ENCODE measurements around the gene ZCCHC14.

GRCh38 chr16:87484487-87485331 is 8.1 kb downstream of the ZCCHC14 start:
- TF ChIP-seq CEBPB (IDR thresholded peaks at IDR 0.05; ENCODE audit: borderline replicate concordance in 1 of 2, low read depth in 2 of 2, low read length in 2 of 2) (no peak), EZH2 (IDR thresholded peaks at IDR 0.05; ENCODE audit: borderline replicate concordance, control insufficient read depth, low read depth, low read length) (no peak), CTCF (IDR thresholded peaks at IDR 0.05 in 2 of 3, conservative IDR thresholded peaks at IDR 0.05 in 1 of 3; ENCODE audit: control insufficient read depth in 2 of 3, extremely low read depth in 1 of 3, insufficient read depth in 1 of 3, low read depth in 3 of 3, low read length in 3 of 3) (no peak), CREM (IDR thresholded peaks at IDR 0.05; ENCODE audit: low read depth) (no peak), YY1 (IDR thresholded peaks at IDR 0.05; ENCODE audit: low read depth, low read length) (no peak), BCLAF1 (IDR thresholded peaks at IDR 0.05) (no peak), SUPT20H (IDR thresholded peaks at IDR 0.05; ENCODE audit: borderline replicate concordance, control insufficient read depth, low read depth, low read length) (no peak)
- TF ChIP-seq, protein P1, sequence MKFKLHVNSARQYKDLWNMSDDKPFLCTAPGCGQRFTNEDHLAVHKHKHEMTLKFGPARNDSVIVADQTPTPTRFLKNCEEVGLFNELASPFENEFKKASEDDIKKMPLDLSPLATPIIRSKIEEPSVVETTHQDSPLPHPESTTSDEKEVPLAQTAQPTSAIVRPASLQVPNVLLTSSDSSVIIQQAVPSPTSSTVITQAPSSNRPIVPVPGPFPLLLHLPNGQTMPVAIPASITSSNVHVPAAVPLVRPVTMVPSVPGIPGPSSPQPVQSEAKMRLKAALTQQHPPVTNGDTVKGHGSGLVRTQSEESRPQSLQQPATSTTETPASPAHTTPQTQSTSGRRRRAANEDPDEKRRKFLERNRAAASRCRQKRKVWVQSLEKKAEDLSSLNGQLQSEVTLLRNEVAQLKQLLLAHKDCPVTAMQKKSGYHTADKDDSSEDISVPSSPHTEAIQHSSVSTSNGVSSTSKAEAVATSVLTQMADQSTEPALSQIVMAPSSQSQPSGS (IDR thresholded peaks at IDR 0.05; ENCODE audit: low read length): no peak
